HG03460 (cell line): ENCODE measurements around the gene COX20.

ENCODE experiments used
- ATAC-seq: cut with Tn5 transposase; IDR thresholded peaks from one replicate; pipeline ENCODE4 v1.9.1; 2021; ENCODE audit not compliant: unreplicated experiment

Gene COX20

DNA sequence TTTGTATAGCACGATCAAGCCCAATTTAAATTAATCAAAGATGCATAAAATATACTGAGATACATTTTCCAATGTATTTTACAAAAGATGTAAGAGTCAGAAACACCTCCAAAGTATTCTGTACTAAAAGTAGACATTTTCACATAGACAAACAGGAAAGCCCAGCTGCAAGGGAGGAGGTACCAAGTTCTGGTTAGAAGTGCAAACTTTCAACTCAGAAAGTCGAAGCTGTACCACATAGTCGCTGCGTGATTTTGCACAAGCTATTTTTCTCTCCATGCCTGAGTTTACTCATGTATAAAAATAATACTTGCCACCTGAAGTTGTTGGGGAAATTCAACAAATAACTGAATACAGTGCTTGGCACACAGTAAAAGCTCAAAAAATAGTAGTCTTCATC, 34.5 kb downstream of the COX20 start:
- ATAC-seq = no peak

DNA sequence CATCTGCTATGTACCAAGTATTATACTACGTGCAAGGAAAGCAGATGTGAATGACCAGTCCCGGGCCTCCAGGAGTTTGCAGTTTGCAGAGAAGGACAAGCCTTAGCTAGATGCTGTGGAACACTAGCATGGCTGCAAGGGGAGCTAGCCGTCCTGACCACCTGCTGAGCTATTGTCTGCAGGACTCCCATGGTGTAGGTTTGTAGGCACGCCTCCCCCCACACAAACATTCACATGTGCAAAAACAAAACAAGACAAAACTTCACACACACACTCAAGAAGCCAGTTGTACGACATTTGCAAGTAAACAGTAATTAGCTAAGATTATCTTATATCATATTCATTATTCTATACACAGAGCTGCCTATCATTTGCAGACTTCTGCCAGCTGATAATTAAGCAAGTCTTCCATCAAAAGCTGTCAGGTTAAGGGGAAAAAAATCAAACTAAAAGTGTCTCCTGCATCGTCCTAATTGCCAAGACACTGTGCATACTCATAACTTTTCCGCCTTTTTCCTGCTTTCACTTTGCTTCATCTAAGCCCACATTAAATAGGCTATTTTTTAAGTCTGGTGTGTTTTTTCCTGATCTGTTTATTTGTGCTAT, 39.6 kb downstream of the COX20 start:
- no peak for ATAC-seq

DNA sequence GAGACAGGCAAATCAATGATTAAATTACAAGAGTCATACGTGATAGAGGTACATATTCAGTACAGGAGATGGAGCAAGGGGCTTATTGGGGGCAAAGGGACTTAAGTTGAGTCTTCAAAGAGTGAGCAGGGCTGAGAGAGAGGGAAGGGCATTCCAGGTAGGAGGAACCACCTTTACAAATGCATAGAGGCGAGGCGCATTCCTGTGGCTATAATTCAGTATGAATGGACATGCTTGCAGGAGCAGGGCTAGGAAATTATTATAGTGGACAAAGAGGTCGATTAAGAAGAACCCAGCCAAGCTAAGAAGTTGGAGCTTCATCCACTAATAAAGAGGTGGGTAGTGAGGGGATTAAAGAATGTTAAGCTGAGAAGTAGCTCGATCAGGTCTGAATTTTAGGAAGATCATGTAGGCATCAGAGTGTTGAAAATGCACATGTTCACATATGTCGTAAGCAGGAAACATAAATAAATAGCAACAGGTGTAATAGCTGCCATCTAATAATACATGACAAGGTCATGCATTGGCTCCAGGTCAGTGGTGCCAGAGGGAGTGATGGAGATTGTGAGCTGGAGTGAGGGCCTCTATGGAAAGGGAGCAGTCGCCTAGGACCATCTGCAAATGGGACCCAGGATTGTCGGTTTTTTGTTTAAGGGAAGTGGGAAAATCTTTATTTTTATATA, 40.9 kb downstream of the COX20 start:
- ATAC-seq = no peak

DNA sequence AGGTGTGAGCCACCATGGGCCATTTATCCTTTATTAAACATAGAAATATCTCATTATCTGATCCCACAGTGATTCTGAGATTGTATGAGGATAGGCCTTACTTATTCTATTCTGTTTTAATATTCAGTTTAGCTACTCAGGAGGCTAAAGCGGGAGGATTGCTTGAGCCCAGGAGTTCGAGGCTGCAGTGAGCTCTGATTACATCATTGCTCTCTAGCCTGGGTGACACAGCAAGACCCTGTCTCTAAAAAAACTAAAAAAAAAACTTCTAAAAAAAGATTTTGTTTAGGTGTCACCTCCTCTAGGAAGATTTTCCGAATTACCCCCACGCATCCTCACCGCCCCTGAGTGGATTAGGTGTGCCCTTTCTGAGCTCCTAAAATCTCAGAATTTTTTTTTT, 43.2 kb downstream of the COX20 start:
- no peak for ATAC-seq

DNA sequence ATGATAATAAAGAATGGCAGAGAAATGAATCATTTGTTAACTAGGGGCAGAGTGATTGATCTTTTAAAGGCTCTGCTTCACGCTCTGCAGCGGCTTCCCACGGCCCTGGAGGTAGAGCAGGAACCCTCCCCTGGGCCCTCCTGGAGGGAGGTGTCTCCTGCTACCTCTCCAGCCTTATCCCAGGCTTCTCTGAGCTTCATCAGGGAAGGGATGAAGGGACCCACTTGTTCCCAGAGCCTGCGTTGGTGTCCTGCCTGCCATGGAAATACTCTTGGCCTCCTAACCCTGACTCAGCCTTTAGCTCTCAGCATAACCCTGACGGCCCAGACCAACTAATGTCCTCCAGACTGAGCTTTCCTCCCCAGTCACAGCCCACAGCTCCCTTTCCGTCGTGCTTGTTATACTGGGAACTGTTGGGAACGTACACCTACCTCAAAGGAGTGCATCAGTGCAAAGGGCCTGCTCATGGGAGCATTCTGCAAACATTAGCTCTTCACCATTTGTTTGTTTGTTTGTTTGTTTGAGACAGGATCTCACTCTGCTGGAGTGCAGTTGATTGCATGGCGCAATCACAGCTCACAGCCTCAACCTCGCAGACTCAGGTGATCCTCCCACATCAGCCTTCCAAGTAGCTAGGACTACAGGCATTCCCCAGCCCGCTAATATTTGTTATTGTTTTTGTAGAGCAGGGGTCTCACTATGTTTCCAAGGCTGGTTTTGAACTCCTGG, 46.3 kb downstream of the COX20 start:
- ATAC-seq = no peak

DNA sequence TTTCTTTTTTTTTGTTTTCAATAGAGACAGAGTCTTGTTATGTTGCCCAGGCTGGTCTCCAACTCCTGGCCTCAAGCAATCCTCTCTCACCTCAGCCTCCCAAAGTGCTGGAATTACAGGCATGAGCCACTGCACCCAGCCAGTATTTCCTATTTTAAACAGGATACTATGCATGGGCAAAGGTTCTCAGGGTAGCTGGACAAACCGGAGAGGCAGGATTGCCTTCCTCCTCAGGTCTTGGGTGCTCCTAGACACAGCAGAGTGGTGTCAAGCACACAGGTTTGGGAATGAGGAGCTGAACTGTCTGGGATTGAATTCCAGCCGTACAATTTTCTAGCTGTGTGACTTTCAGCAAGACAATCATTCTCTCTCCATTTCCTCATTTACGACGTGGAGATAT, 51.8 kb downstream of the COX20 start:
- no peak for ATAC-seq

DNA sequence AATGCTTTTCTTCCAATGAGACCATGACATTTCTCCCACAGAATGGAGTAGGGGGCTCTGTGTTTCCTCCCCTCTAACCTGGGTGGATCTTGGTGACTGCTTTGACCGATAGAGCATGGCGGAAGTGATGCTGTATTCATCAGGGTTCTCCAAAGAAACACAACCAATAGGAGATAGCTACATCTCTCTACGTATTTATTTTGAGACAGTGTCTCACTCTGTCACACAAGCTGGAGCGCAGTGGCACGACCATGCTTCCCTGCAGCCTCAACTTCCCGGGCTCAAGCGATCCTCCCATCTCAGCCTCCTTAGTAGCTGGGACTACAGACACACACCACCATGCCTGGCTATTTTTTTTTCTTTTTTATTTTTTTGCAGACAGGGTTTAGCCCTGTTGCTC, 58.4 kb downstream of the COX20 start:
- ATAC-seq = no peak
